ENCODE results near the gene CEACAM20. TPM values are rescaled to one million over a fixed set of nuclear protein-coding genes. Genes with fewer than 3 reads are reported as not detected.

CEACAM20 gene
- total RNA-seq, 1 experiment from 2014 or later: not detected

DNA sequence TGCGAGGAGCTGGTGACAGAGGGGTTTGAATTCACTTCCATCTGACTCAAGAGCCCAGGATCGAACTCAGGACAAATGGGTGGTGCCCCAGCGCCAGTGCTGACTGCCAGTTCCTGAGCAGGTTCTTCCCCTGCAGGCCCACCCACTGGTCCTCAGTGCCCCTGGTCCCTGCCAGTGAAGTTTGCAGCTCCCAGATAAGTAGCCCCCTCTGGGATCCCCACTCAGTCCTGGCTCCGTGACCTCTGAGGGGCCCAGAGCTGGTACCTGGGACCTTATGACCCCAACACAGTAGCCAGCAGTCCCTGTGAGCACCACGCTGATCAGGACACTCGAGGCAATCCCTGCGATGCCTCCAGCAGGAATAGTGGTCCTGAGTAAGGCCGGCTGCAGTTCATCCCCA, 11.3 kb upstream of the CEACAM20 start:
- no peaks in the 10 kb centered on the region for H3K36me3 ChIP-seq (ENCODE audit: control insufficient read depth in 1 of 2, insufficient read depth in 2 of 2, low read length in 2 of 2)
- CTCF ChIA-PET: interaction anchor here (1.1 kb wide), 1 partner anchor 11 kb away, joined by 3 read pairs; no protein-coding TSS in a partner anchor
- H3K4me2 ChIP-seq (ENCODE audit: low read length): no peak overlapping the region
- no peaks in the 10 kb centered on the region for H3K9me3 ChIP-seq (ENCODE audit: control insufficient read depth in 1 of 2, insufficient read depth in 1 of 2, low read depth in 1 of 2, low read length in 2 of 2)
- no peak overlapping the region for H3K9ac ChIP-seq (ENCODE audit: low read length)
- no peak overlapping the region for H2AFZ ChIP-seq (ENCODE audit: low read depth, low read length, poor library complexity, severe bottlenecking)
- POLR2A ChIA-PET: no interaction called here
- intact Hi-C loops (cut with micrococcal nuclease): no loop called here
- no peak for DNase-seq (ENCODE audit: low read depth, low spot score)
- BruUV-seq (replicated peaks): no TSS peak
- no peaks in the 10 kb centered on the region for H3K79me2 ChIP-seq (ENCODE audit: insufficient read depth, low read length)
- RAD21 ChIA-PET (ENCODE audit: low non-redundant PET in 1 of 2, low total read pairs in 2 of 2, uncharacterized antibody in 2 of 2, unreplicated experiment in 2 of 2): no interaction called here
- H3K9me2 ChIP-seq (ENCODE audit: insufficient read depth): no peaks in the 10 kb centered on the region
- no peak for TF ChIP-seq ZNF274 (IDR thresholded peaks at IDR 0.05; ENCODE audit: low read depth, low read length)
- TF ChIP-seq REST (IDR thresholded peaks at IDR 0.05; ENCODE audit: low read depth): no peak
- TF ChIP-seq ELF1 (IDR thresholded peaks at IDR 0.05; ENCODE audit: borderline replicate concordance, low read depth): no peak
- TF ChIP-seq SP1 (IDR thresholded peaks at IDR 0.05; ENCODE audit: low read depth): no peak
- TF ChIP-seq SIN3A (IDR thresholded peaks at IDR 0.05; ENCODE audit: low read depth): no peak
- TF ChIP-seq SRF (IDR thresholded peaks at IDR 0.05; ENCODE audit: low read depth): no peak
- TF ChIP-seq CBX3 (IDR thresholded peaks at IDR 0.05; ENCODE audit: low read depth): no peak
- no peak for TF ChIP-seq JUND (IDR thresholded peaks at IDR 0.05)
- no peak for TF ChIP-seq POLR2A (IDR thresholded peaks at IDR 0.05; ENCODE audit: borderline replicate concordance, extremely low read depth, insufficient read depth, insufficient read length)
- no peak for TF ChIP-seq FOSL1 (IDR thresholded peaks at IDR 0.05; ENCODE audit: low read depth)
- TF ChIP-seq TCF7L2 (IDR thresholded peaks at IDR 0.05; ENCODE audit: borderline replicate concordance, extremely low read depth, insufficient read depth, insufficient read length): no peak
- no peak for TF ChIP-seq ZFX (IDR thresholded peaks at IDR 0.05)
- TF ChIP-seq, protein P1, sequence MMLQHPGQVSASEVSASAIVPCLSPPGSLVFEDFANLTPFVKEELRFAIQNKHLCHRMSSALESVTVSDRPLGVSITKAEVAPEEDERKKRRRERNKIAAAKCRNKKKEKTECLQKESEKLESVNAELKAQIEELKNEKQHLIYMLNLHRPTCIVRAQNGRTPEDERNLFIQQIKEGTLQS (IDR thresholded peaks at IDR 0.05): no peak
- no peak for TF ChIP-seq POLR2AphosphoS5 (IDR thresholded peaks at IDR 0.05; ENCODE audit: low read depth, low read length)
- TF ChIP-seq EZH2 (IDR thresholded peaks at IDR 0.05): no peak
- TF ChIP-seq, protein P2, sequence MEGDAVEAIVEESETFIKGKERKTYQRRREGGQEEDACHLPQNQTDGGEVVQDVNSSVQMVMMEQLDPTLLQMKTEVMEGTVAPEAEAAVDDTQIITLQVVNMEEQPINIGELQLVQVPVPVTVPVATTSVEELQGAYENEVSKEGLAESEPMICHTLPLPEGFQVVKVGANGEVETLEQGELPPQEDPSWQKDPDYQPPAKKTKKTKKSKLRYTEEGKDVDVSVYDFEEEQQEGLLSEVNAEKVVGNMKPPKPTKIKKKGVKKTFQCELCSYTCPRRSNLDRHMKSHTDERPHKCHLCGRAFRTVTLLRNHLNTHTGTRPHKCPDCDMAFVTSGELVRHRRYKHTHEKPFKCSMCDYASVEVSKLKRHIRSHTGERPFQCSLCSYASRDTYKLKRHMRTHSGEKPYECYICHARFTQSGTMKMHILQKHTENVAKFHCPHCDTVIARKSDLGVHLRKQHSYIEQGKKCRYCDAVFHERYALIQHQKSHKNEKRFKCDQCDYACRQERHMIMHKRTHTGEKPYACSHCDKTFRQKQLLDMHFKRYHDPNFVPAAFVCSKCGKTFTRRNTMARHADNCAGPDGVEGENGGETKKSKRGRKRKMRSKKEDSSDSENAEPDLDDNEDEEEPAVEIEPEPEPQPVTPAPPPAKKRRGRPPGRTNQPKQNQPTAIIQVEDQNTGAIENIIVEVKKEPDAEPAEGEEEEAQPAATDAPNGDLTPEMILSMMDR (IDR thresholded peaks at IDR 0.05 in 2 of 3, conservative IDR thresholded peaks at IDR 0.05 in 1 of 3; ENCODE audit: borderline replicate concordance in 1 of 3, insufficient read depth in 1 of 3, low read depth in 2 of 3, low read length in 2 of 3): no peak
- TF ChIP-seq YY1 (IDR thresholded peaks at IDR 0.05; ENCODE audit: extremely low read depth, insufficient replicate concordance, low read depth, low read length): no peak
- TF ChIP-seq, protein P3, sequence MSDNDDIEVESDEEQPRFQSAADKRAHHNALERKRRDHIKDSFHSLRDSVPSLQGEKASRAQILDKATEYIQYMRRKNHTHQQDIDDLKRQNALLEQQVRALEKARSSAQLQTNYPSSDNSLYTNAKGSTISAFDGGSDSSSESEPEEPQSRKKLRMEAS (IDR thresholded peaks at IDR 0.05): no peak
- TF ChIP-seq, protein P4, sequence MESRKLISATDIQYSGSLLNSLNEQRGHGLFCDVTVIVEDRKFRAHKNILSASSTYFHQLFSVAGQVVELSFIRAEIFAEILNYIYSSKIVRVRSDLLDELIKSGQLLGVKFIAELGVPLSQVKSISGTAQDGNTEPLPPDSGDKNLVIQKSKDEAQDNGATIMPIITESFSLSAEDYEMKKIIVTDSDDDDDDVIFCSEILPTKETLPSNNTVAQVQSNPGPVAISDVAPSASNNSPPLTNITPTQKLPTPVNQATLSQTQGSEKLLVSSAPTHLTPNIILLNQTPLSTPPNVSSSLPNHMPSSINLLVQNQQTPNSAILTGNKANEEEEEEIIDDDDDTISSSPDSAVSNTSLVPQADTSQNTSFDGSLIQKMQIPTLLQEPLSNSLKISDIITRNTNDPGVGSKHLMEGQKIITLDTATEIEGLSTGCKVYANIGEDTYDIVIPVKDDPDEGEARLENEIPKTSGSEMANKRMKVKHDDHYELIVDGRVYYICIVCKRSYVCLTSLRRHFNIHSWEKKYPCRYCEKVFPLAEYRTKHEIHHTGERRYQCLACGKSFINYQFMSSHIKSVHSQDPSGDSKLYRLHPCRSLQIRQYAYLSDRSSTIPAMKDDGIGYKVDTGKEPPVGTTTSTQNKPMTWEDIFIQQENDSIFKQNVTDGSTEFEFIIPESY (IDR thresholded peaks at IDR 0.05; ENCODE audit: extremely low read depth, insufficient replicate concordance, low read length): no peak
- ATAC-seq: no peak
- no peaks in the 10 kb centered on the region for H4K20me1 ChIP-seq (ENCODE audit: insufficient read depth)
- H3K27ac ChIP-seq (ENCODE audit: low read depth, low read length): no peak overlapping the region
- H3K4me1 ChIP-seq (ENCODE audit: control insufficient read depth in 1 of 2, insufficient read depth in 2 of 2, low read length in 2 of 2): no peaks in the 10 kb centered on the region
- H3K27me3 ChIP-seq (ENCODE audit: insufficient read depth, low read length): no peaks in the 10 kb centered on the region
- H3K4me3 ChIP-seq (replicated peaks in 1 of 2; ENCODE audit: low read depth in 1 of 2, low read length in 2 of 2): no peak overlapping the region
